ENCODE measurements around the gene PGM1. TPM values are rescaled to one million over a fixed set of nuclear protein-coding genes. Genes with fewer than 3 reads are reported as not detected.

PGM1 gene
- polyA plus RNA-seq, 4 donors = 30.3 to 51.1 (median 31.9) TPM

GRCh38 chr1:63630238-63630637, 37.0 kb downstream of the PGM1 start:
- DNase-seq (ENCODE audit: low read depth in 4 of 4, low spot score in 3 of 4) = no peak

- DNase-seq (ENCODE audit: low read depth in 4 of 4, low spot score in 3 of 4) = no peak
Measured at GRCh38 chr1:63630666-63631065, 37.5 kb downstream of the PGM1 start.

- no peak for DNase-seq (ENCODE audit: low read depth in 4 of 4, low spot score in 3 of 4)
Measured at GRCh38 chr1:63632110-63632509, 38.9 kb downstream of the PGM1 start.

GRCh38 chr1:63633281-63633680, 40.1 kb downstream of the PGM1 start:
- DNase-seq (ENCODE audit: low read depth in 4 of 4, low spot score in 3 of 4) = no peak

GRCh38 chr1:63634471-63634870, 41.3 kb downstream of the PGM1 start:
- no peak for DNase-seq (ENCODE audit: low read depth in 4 of 4, low spot score in 3 of 4)

GRCh38 chr1:63635681-63636080, 42.5 kb downstream of the PGM1 start:
- no peak for DNase-seq (ENCODE audit: low read depth in 4 of 4, low spot score in 3 of 4)

GRCh38 chr1:63636192-63637105, 43.2 kb downstream of the PGM1 start:
- no peak for DNase-seq (ENCODE audit: low read depth in 4 of 4, low spot score in 3 of 4)

GRCh38 chr1:63638471-63638870, 45.3 kb downstream of the PGM1 start:
- DNase-seq (ENCODE audit: low read depth in 4 of 4, low spot score in 3 of 4) = no peak

GRCh38 chr1:63638875-63639274, 45.7 kb downstream of the PGM1 start:
- DNase-seq (ENCODE audit: low read depth in 4 of 4, low spot score in 3 of 4) = no peak

GRCh38 chr1:63640633-63641567, 47.7 kb downstream of the PGM1 start:
- no peak for DNase-seq (ENCODE audit: low read depth in 4 of 4, low spot score in 3 of 4)

- DNase-seq (ENCODE audit: low read depth in 4 of 4, low spot score in 3 of 4) = no peak
Measured at GRCh38 chr1:63641615-63642014, 48.4 kb downstream of the PGM1 start.

- DNase-seq (ENCODE audit: low read depth in 4 of 4, low spot score in 3 of 4) = no peak
Measured at GRCh38 chr1:63642901-63643300, 49.7 kb downstream of the PGM1 start.

GRCh38 chr1:63643517-63643916, 50.3 kb downstream of the PGM1 start:
- no peak for DNase-seq (ENCODE audit: low read depth in 4 of 4, low spot score in 3 of 4)

- DNase-seq (ENCODE audit: low read depth in 4 of 4, low spot score in 3 of 4) = no peak
Measured at GRCh38 chr1:63643926-63644325, 50.7 kb downstream of the PGM1 start.

- DNase-seq (ENCODE audit: low read depth in 4 of 4, low spot score in 3 of 4) = no peak
Measured at GRCh38 chr1:63645317-63645716, 52.1 kb downstream of the PGM1 start.

- DNase-seq (ENCODE audit: low read depth in 4 of 4, low spot score in 3 of 4) = no peak
Measured at GRCh38 chr1:63648689-63649088, 55.5 kb downstream of the PGM1 start.

GRCh38 chr1:63651161-63651701, 58.0 kb downstream of the PGM1 start:
- DNase-seq (ENCODE audit: low read depth in 4 of 4, low spot score in 3 of 4) = no peak

GRCh38 chr1:63653976-63654375, 60.8 kb downstream of the PGM1 start:
- no peak for DNase-seq (ENCODE audit: low read depth in 4 of 4, low spot score in 3 of 4)

- DNase-seq (ENCODE audit: low read depth in 4 of 4, low spot score in 3 of 4) = no peak
Measured at GRCh38 chr1:63659448-63659847, 66.2 kb downstream of the PGM1 start.

GRCh38 chr1:63662056-63662836, 69.0 kb downstream of the PGM1 start:
- DNase-seq (ENCODE audit: low read depth in 4 of 4, low spot score in 3 of 4) = no peak
